CD4-positive, alpha-beta T cell treated with Interleukin-4 for 1 hour (primary cell): ENCODE measurements around the gene ACTL6B.
"Not testable (repeated sequence)": the region's sequence is repeated elsewhere in the genome, so short reads cannot be mapped to it uniquely, and the experiment has no call there.

Experiments used
- DNase-seq, 2 donors: peaks; one replicate each; pipeline ENCODE4 v3.0.0-alpha.2; 2020 to 2022

The ACTL6B gene

GRCh38 chr7:100655908-100656674, at the start of gene ACTL6B:
ACTL6B (minus strand) TSS chr7:100656448; CDS start chr7:100656354, 94 bp downstream.
- DNase-seq, result peak; percentile 56

GRCh38 chr7:100705320-100705752, 49.1 kb upstream of the ACTL6B start:
- peak; percentile 69 to 72 for DNase-seq

- DNase-seq, result not testable (repeated sequence)
These were observed 44.8 kb upstream of the ACTL6B start for GRCh38 chr7:100701089-100701488.

- DNase-seq, result no peak
These were observed 42.8 kb upstream of the ACTL6B start for GRCh38 chr7:100699018-100699417.

- DNase-seq, result no peak
These were observed 39.9 kb upstream of the ACTL6B start for GRCh38 chr7:100696123-100696521.

GRCh38 chr7:100694098-100694745, 38.0 kb upstream of the ACTL6B start, which contains the start of gene GIGYF1:
GIGYF1 (minus strand) TSS chr7:100694250; CDS start chr7:100688238, 6,012 bp downstream.
- peak; percentile 75 for DNase-seq

- no peak for DNase-seq
These were observed 37.3 kb upstream of the ACTL6B start for GRCh38 chr7:100693312-100694097.

- no peak for DNase-seq
These were observed 36.3 kb upstream of the ACTL6B start for GRCh38 chr7:100692578-100692961.

GRCh38 chr7:100691676-100692577, 35.7 kb upstream of the ACTL6B start:
- DNase-seq, result peak; percentile 81 to 85

GRCh38 chr7:100689230-100690135, 33.2 kb upstream of the ACTL6B start:
- no peak for DNase-seq

- DNase-seq, result no peak
These were observed 32.1 kb upstream of the ACTL6B start for GRCh38 chr7:100688326-100688860.

- DNase-seq, result no peak
These were observed 31.6 kb upstream of the ACTL6B start for GRCh38 chr7:100687751-100688300.

- DNase-seq, result no peak
These were observed 31.0 kb upstream of the ACTL6B start for GRCh38 chr7:100687261-100687660.

GRCh38 chr7:100686822-100687211, 30.6 kb upstream of the ACTL6B start:
- DNase-seq, result no peak

GRCh38 chr7:100686201-100686821, 30.1 kb upstream of the ACTL6B start:
- DNase-seq, result no peak

- no peak for DNase-seq
These were observed 29.4 kb upstream of the ACTL6B start for GRCh38 chr7:100685631-100686145.

GRCh38 chr7:100685049-100685605, 28.9 kb upstream of the ACTL6B start:
- no peak for DNase-seq

- no peak for DNase-seq
These were observed 28.3 kb upstream of the ACTL6B start for GRCh38 chr7:100684534-100685042.
